GM19328 (cell line): ENCODE results near the gene IL31.
"Not testable (repeated sequence)": the region's sequence is repeated elsewhere in the genome, so short reads cannot be mapped to it uniquely, and the experiment has no call there.

Experiments
- ATAC-seq: cut with Tn5 transposase; IDR thresholded peaks from one replicate; pipeline ENCODE4 v1.9.1; 2021; ENCODE audit warnings: mild to moderate bottlenecking, moderate library complexity; ENCODE audit not compliant: unreplicated experiment

The IL31 gene

DNA sequence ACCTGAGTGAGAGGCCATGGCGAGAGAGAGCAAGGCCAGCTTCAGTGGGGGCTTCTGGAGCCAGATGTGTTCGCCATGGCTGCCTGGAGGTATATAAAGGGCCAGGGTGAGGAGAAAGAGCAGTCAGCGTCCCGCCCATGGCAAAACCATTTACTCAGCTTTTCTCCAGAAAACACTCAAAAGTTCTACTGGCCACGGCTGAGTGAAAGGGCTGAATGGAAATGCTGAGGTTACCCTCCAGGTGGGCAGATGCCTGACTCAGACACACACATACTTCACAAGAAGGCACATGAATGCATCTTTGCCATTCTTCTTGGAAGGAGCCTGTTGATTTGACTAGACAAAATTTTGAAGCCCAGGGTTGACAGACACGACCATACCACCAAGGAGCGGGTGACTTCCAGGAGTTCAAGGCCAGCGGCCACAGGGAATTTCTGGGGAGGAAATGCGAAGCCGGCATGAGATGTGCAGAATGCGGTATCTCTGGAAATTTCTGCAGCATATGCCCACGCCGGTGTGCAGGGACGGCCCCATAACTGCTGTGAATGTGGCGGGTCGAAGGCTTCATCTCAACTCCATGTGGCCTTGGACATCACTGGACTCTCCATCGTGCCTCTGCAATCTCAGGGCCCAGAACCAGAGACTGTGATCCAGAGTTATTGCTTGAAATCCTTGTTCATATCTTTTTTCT, at the start of gene IL31:
Gene IL31 (minus strand): TSS at position 67 of the 691 bp plus-strand sequence. CDS start 49 bp downstream, at position 18.
- ATAC-seq = no peak

DNA sequence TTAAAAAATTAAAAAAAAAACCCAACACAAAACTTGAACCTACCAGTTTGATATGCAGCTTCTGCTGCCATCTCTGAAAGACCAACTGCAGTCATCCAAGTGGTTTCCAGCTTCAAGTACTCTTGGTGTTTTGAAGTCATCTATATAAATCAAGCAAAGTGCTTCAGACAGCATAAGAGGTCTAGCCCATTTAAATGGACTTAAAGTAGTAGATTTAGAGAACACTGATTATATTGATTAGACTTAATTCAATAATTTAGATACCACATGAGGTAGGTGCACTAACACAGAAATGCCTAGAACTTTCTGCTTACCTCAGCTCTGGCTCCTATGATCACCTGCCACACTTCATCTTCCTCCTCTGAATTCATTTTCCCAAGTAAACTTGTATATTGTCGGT, 42.4 kb upstream of the IL31 start:
- no peak for ATAC-seq

DNA sequence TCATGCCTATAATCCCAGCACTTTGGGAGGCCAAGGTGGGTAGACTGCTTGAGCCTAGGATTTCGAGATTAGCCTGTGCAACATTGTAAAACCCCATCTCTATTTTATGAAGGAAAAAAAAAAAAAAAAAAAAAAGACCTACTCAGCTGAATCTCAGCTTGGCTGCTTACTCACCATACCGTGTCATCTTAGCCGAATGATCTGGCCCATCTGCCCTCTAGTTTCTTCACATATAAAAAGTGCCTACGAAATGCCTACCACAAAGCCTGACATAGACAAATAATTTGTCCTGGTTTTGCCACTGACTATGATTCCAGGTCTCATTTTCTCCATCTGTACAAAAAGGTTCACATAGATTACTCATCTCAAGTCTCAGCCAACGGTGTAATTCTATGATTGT, 41.8 kb upstream of the IL31 start:
- ATAC-seq = no peak

DNA sequence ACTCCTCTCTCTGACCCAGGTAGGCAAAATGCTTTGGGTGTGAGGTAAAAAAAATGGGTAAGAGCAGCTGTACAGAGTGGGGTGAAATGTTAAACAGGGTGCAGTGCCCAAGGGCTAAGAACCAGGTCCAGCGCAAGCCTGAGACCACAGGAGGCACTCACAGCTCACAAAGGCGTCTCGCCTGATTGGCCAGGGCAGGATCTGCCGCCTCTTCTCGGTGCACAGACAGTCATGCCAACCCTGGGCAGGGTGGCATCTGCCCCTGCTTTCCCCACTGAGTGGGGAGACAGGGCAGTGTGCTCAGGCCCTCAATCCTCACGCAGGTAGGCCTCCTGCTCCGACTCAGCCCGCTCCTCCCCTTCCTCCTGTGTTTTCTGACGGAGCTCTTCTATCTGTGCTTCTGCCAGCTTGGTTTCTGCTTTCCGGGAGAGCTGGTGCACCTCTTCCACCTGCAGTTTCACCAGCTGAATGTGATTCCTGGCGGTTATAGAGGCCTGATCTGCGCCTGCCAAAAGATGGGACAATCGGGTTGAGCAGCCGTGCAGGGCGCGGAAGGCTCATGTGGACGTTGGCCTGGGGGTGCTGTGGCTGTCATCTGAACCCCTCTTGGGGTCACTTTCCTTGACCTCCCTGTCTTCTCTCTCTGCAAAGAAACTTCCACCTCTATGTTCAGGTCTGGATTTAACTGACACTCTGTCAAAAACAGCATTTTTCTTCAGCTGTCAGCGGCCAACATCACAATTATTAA, 34.2 kb upstream of the IL31 start:
- ATAC-seq = no peak

DNA sequence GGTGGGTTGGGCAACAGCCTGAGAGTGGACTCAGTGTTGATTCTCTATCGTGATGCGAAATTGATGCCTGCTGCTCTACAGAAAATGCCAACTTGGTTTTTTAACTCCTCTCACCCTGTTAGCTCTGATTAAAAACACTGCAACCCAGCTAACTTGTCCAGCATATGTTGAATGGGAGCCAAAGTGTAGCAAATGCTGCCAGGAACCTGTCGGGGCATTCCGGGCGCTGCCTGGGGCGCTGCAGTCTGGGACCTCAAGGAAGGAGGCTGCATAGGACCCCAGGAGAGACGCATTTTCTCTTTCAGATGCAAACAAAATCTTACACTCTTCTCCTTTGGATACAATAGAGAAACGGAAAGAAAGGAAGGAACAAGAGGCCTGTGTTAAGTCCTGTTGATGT, 33.4 kb upstream of the IL31 start:
- no peak for ATAC-seq

DNA sequence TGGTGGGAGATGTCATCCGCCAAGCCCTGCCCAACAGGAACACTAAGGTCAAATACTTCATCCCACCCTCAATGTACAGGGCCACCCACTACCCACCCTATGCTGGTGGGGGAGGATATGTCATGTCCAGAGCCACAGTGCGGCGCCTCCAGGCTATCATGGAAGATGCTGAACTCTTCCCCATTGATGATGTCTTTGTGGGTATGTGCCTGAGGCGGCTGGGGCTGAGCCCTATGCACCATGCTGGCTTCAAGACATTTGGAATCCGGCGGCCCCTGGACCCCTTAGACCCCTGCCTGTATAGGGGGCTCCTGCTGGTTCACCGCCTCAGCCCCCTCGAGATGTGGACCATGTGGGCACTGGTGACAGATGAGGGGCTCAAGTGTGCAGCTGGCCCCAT, 33.0 kb upstream of the IL31 start:
- no peak for ATAC-seq

DNA sequence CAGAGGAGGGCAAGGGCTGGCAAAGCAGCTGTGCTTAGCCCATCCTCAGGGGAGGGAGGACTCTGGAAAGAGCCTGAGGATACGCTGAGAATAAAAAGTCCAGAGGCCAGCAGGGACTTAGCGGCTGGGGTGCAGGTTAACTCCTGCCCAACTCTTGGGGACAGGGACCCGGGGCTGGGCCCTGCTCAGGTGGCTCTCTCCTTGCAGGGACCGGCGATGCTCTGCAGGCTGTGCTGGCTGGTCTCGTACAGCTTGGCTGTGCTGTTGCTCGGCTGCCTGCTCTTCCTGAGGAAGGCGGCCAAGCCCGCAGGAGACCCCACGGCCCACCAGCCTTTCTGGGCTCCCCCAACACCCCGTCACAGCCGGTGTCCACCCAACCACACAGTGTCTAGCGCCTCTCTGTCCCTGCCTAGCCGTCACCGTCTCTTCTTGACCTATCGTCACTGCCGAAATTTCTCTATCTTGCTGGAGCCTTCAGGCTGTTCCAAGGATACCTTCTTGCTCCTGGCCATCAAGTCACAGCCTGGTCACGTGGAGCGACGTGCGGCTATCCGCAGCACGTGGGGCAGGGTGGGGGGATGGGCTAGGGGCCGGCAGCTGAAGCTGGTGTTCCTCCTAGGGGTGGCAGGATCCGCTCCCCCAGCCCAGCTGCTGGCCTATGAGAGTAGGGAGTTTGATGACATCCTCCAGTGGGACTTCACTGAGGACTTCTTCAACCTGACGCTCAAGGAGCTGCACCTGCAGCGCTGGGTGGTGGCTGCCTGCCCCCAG, 32.3 kb upstream of the IL31 start:
- no peak for ATAC-seq

DNA sequence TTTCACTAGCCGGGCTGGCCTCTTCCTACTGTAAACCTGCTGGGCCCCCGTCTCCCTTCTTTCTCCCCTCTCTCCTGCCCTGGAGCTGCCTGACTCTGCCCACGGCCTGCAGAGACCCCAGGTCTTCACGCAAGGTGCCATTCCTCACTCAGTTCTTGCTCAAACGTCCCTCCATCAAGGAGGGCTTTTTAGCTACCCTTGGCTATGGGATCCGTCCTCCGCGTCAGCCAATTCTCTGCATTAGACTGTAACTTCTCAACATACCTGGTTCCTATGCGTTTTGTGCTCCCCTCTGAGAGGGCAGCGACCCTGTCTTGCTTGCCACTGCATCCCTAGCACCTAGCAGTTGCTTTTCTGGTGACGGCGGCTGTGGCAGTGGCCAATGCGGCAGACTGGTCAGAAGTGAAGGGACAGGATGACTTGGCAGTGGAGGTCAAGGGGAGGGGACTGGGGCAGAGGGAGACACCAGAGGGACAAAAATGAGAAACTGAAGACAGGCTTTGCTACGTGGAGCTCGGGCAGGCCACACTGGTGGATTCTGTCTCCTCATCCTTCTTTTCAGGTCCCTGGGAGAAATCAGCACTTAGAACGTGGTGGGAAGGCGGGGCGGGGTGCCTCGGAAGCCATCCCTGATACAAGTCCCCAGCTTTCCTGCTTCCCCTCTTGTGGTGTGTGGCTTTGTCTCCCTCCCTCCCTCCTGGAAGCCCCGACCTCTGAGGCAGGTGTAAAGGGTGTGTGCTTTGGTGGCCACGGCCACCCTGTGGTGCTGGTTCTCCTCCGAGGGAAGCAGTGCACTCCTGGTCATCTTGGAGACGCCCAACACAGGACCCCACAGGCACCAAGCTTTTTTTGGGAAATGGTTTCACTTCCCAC, 31.3 kb upstream of the IL31 start:
- no peak for ATAC-seq

DNA sequence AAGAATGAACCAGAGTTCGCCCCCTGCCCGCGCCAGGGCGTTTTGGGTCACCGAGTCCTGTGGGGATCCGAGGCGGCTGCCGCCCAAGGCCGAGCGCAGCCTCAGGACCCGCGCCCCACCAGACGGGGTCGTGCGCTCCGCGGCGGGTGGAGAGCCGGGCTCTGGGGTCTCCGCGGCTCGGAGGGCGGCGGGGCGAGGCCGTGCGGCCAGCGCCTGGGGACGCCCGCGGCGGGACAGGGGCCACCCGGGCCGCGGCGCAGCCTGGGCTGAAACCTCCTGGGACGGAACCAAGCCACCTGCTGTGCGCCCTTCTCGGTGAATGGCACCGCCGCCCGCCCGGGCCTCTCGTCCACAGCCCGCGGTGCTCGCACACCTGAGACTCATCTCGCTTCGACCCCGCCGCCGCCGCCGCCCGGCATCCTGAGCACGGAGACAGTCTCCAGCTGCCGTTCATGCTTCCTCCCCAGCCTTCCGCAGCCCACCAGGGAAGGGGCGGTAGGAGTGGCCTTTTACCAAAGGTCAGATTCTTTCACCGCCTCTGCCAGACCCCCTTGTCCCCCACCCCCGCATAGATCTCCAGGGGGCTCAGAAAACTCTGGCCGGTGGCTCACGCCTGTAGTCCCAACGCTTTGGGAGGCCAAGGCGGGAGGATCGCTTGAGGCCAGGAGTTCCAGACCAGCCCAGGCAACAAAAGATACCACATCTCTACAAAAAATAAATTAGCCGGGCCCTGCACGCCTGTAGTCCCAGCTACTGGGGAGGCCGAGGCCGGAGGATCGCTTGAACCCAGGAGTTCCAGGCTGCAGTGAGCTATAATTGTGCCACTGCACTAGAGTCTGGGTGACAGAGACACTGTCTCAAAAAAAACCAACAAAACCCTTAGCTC, 30.4 kb upstream of the IL31 start:
- no peak for ATAC-seq

DNA sequence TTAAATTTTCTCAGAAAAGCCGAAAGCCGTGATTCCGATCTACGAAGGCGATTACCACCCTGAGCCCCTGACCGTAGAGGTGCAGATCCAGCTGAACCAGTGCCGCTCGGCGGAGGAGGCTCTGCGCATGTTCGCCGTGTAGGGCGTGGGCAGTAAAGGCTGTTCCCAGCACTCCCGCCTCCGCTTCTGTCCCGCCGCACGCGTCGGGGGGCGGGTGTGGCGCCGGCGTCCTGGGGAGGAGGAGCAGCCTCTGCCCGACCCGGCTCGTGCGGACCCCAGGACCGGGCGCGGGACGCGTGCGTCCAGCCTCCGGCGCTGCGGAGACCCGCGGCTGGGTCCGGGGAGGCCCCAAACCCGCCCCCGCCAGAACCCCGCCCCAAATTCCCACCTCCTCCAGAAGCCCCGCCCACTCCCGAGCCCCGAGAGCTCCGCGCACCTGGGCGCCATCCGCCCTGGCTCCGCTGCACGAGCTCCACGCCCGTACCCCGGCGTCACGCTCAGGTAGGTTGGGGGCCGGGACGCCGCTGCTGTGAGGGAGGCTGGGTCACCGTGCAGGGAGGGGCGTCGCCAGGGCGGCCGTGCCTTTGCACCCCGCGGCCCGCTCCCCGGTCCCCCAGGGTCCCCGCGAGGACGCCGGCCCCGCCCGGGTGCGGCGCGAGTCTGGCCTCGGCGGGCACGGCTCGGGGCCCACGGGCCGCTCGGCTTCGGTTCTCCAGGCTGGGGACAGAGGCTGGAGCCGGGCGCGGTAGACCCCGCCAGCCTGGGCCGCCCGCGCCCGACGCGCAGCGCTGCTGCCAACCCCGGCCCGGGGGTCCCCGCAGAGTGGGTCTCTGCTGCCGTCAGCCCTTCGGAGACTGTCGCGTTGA, 29.5 kb upstream of the IL31 start, which contains the start of gene B3GNT4:
Gene B3GNT4 (plus strand): TSS at position 409 of the 866 bp plus-strand sequence. CDS start 910 bp downstream, outside the sequence.
- ATAC-seq = no peak

DNA sequence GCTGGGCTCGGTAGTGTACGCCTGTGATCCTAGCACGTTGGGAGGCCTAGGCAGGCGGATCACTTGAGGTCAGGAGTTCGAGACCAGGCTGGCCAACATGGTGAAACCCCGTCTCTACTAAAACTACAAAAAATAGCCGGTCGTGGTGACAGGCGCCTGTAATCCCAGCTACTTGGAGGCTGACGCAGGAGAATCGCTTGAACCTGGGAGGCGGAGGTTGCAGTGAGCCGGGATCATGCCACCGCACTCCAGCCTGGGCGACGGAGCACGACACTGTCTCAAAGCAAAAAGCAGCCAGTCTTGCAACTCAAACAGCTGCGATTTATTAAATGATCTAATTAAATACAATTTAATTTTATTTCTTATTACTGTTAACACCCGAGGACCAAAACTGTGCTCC, 28.8 kb upstream of the IL31 start:
- not testable (repeated sequence) for ATAC-seq

DNA sequence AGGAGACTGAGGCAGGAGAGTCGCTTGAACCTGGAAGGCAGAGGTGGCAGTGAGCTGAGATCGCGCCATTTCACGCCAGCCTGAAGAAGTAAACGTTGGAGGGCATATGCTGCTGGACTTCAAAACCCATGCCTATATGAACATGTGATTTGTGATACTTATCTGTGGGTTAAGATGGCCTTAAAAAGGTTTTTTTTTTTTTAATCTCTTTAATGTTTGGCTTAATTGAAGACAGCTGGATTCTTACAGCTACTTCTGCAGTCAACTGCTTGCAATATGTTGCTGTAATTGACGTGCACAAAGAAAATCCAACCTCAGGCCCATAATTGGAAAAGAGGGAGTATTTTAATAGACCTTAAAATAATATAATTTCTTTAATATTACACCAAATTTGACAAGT, 28.0 kb upstream of the IL31 start:
- ATAC-seq = no peak

DNA sequence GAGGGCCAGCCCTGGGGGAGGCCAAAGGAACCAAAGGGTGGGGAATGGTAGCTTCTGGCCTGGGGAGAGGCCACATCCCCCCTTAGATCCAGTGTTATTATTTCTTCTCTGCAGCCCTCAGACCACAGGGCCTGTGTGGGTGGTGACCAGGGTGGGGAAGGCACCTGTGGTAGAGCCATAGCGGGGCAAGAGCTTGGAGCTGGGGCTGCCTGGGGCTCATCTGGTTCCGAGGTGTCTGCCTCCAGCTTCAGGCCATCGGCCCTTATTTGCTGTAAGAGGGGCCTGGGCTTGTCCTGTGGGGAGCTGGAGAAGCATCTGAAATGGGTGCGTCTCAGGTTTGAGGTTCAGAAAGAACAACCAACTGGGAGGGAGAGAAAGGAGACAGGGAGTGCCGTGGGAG, 27.4 kb upstream of the IL31 start:
- no peak for ATAC-seq

DNA sequence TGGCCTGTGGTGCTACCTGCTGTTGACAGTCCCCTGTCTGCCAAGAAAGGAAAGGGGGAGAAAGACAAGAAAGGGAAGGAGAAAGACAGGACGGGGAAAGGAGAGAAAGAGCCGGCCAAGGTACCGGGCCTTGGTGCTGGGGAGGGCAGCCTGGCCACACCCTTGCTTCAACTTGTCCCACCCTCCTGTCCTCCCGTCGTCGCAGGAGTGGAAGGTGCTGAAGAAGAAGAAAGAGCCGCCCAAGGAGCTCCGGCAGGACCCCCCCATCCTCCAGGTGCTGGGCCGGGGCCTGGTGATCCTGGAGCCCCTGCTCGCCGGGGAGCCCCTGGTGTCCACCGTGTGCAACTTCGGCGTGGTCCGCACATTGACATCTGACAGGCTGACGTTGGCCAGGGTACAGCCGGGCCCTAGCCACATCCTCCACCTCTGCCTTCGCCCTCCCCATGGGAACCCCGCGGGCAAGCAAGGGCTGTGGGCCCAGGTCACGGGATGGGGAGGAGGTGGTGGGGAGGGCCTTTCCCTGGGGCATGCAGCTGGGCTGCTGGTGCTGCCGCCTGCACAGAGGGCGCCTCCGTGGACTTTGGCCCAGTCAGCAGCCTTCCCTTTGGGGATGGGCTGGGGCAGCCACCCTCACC, 26.6 kb upstream of the IL31 start:
- ATAC-seq = no peak

DNA sequence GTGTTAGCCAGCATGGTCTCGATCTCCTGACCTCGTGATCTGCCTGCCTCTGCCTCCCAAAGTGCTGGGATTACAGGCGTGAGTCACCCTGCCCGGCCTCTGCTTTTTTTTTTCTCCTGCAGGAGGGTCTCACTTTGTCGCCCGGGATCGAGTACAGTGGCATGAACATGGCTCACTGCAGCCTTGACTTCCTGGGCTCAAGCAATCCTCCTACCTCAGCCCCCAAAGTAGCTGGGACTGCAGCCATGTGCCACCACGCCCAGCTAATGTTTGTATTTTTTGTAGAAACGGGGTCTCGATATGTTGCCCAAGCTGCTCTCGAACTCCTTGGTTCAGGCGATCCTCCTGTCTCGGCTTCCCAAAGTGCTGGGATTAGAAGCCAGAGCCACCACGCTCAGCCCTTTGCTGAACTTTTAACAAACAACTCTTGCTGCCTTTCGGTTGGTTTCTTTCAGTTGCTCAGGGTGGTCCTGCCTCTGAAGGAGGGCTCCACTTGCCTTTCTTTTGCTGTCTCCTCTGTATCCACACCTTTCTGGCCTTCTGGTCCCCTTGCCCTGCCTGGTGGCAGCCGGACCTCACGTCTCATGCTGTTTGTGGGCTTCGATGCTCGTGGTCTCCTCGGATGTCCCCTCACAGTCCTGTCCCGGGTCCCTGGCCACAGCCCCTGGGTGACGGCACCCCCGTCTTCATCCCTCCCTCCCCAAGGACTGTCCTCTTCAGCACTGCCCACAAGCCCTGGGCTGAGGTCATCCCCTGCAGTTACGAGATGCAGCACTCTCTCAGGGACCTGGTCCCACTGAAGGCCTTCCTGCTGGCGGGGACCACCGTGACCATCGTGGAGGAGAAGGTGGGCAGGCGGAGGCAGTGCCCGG, 25.7 kb upstream of the IL31 start:
- ATAC-seq = no peak

DNA sequence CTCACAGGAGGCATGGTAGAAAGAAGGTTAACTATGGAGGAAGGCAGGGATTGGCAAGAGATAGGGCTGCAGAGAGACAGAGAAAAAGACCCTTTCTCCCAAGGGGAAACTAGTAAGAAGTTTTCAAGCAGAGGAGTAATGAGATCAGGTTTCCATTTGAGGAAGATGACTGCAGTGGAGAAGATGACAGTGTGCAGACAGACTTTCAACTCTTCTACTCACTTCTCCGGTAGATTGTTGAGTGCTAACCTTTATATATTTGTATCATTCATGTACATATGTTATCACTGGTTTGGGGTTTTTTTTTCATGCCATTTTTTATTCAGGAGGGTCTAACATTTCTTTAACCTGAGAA, 23.6 kb upstream of the IL31 start:
- no peak for ATAC-seq

DNA sequence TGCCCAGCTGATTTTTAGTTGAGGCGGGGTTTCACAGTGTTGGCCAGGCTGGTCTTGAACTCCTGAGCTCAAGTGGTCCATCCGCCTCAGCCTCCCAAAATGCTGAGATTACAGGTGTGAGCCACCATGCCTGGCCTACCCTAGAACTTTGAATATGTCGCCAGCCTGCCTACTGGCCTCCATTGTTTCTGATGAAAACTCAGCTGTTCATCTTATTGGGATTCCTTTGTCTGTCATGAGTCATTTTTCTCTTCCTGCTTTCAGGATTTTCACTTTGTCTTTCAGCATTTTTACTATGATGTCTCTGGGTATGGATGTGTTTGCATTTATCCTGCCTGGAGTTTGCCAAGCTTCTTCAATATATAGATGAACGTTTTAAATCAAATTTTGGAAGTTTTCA, 21.4 kb upstream of the IL31 start:
- no peak for ATAC-seq
